ENCODE measurements around the gene MOV10L1. TPM values are rescaled to one million over a fixed set of nuclear protein-coding genes. Genes with fewer than 3 reads are reported as not detected.

The MOV10L1 gene
- total RNA-seq, 2 experiments from 2014 or later, result 0.22 to 1.1 TPM

- 0 out of 2 replicates have a peak, but pooled peaks cover 4% of the 10 kb centered on the region for H3K9me3 ChIP-seq (ENCODE audit: low read length)
- no TSS peak for BruUV-seq (replicated peaks)
- TF ChIP-seq EZH2phosphoT487 (IDR thresholded peaks at IDR 0.05; ENCODE audit: borderline replicate concordance, low read depth, low read length) (no peak), CTCF (conservative IDR thresholded peaks at IDR 0.05; ENCODE audit: low read length) (no peak)
- DNase-seq (ENCODE audit: low spot score), result no peak
- POLR2A ChIA-PET, result no interaction called here
- H3K36me3 ChIP-seq (ENCODE audit: insufficient read depth, low read length), result no peaks in the 10 kb centered on the region
- peaks cover 3% of the 10 kb centered on the region for H3K4me1 ChIP-seq (ENCODE audit: insufficient read depth, low read length, poor library complexity, severe bottlenecking)
- no peaks in the 10 kb centered on the region for H3K79me2 ChIP-seq (ENCODE audit: insufficient read depth, low read depth, low read length)
- H2AFZ ChIP-seq (ENCODE audit: low read length), result no peak overlapping the region
- no peaks in the 10 kb centered on the region for H4K20me1 ChIP-seq (ENCODE audit: insufficient read depth, low read length)
- H3K9me2 ChIP-seq (ENCODE audit: insufficient read depth, low read length), result no peaks in the 10 kb centered on the region
- no peak overlapping the region for H3K27ac ChIP-seq (ENCODE audit: low read depth, low read length, poor library complexity, severe bottlenecking)
- intact Hi-C loops (cut with micrococcal nuclease; ENCODE audit: unreplicated experiment), result no loop called here
- no peak overlapping the region for H3K4me3 ChIP-seq (ENCODE audit: low read depth, low read length, poor library complexity, severe bottlenecking)
- CTCF ChIA-PET (ENCODE audit: unreplicated experiment), result no interaction called here
- H3K4me2 ChIP-seq (ENCODE audit: low read length), result no peak overlapping the region
Observed at GRCh38 chr22:50048836-50049235, 41.0 kb upstream of the MOV10L1 start.

DNA sequence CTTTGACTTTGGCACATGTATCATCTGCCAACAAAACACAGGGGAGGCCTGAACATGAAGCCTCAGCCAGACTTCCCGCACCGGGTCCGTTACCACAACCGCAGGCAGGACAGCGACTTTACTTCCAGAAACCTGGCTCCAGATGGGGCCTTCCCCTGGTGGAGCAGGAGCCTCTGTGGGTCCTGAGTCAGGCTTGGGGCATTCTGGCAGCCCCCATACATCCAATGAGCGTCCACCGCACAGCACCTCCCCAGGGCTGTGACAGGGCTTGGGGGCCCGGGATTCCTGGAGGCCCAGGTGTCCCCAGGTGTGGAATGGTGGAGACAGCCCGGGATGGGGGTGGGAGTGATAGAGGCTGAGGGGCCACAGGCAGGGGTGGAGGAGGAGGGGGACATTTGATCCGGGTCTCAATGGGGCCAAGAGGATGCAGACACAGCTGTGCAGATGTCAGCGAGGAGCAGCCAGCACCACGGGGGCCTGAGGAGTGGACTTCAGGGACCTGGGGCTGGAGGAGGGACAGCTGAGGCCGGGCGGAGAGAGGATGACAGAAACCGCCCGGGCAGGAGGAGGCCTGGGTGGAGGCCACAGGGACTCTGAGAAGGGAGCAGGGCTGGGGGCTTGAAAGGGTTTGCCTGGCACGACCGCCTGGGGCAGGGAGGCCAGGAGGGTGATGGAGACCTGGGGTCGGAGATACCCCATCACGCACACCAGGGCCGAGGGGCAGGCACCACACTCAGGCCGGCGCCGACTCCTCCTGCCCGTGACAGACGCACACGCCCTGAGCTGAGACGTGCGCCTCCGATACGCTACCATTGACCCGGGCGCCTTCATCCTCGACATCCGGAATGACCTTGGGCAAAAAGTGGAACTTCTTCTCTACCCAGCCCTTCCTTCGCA lies 40.3 kb upstream of the MOV10L1 start:
- Histone ChIP-seq H3K4me2 (ENCODE audit: low read length) (no peak overlapping the region), H3K4me1 (ENCODE audit: insufficient read depth, low read length, poor library complexity, severe bottlenecking) (peaks cover 10% of the 10 kb centered on the region), H3K9me3 (ENCODE audit: low read length) (0 out of 2 replicates have a peak, but pooled peaks cover 4% of the 10 kb centered on the region), H3K9me2 (ENCODE audit: insufficient read depth, low read length) (no peaks in the 10 kb centered on the region), H3K79me2 (ENCODE audit: insufficient read depth, low read depth, low read length) (no peaks in the 10 kb centered on the region), H3K36me3 (ENCODE audit: insufficient read depth, low read length) (no peaks in the 10 kb centered on the region), H3K27ac (ENCODE audit: low read depth, low read length, poor library complexity, severe bottlenecking) (no peak overlapping the region), H4K20me1 (ENCODE audit: insufficient read depth, low read length) (no peaks in the 10 kb centered on the region), H2AFZ (ENCODE audit: low read length) (no peak overlapping the region), H3K4me3 (ENCODE audit: low read depth, low read length, poor library complexity, severe bottlenecking) (no peak overlapping the region)
- POLR2A ChIA-PET, result no interaction called here
- intact Hi-C loops (cut with micrococcal nuclease; ENCODE audit: unreplicated experiment), result no loop called here
- CTCF ChIA-PET (ENCODE audit: unreplicated experiment), result no interaction called here
- no TSS peak for BruUV-seq (replicated peaks)
- TF ChIP-seq CTCF (conservative IDR thresholded peaks at IDR 0.05; ENCODE audit: low read length) (no peak), EZH2phosphoT487 (IDR thresholded peaks at IDR 0.05; ENCODE audit: borderline replicate concordance, low read depth, low read length) (no peak)
- DNase-seq (ENCODE audit: low spot score), result no peak

DNA sequence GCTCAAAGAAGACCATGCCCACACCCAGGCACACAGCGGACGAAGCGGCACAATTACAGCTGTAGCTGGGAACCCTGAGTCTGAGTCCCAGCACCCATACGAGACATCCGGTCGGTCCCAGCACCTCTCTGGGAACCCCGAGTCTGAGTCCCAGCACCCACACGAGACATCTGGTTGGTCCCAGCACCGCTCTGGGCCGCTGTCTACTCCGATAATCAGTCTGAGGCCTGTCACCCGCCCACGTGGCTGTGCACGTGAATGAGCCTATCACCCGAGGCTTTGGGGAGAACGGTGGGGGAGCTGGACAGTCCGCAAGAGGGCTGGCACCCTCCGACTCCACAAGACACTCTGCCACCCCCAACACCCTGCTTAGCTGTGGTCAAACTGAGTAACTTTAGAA lies 37.9 kb upstream of the MOV10L1 start:
- POLR2A ChIA-PET, result no interaction called here
- H3K4me1 ChIP-seq (ENCODE audit: insufficient read depth, low read length, poor library complexity, severe bottlenecking), result peaks cover 34% of the 10 kb centered on the region
- H3K4me3 ChIP-seq (ENCODE audit: low read depth, low read length, poor library complexity, severe bottlenecking), result no peak overlapping the region
- no TSS peak for BruUV-seq (replicated peaks)
- no peak overlapping the region for H3K27ac ChIP-seq (ENCODE audit: low read depth, low read length, poor library complexity, severe bottlenecking)
- H3K9me2 ChIP-seq (ENCODE audit: insufficient read depth, low read length), result no peaks in the 10 kb centered on the region
- H3K36me3 ChIP-seq (ENCODE audit: insufficient read depth, low read length), result no peaks in the 10 kb centered on the region
- intact Hi-C loops (cut with micrococcal nuclease; ENCODE audit: unreplicated experiment), result no loop called here
- H3K79me2 ChIP-seq (ENCODE audit: insufficient read depth, low read depth, low read length), result no peaks in the 10 kb centered on the region
- no peak for DNase-seq (ENCODE audit: low spot score)
- H3K9me3 ChIP-seq (ENCODE audit: low read length), result 0 out of 2 replicates have a peak, but pooled peaks cover 4% of the 10 kb centered on the region
- no peak for TF ChIP-seq CTCF (conservative IDR thresholded peaks at IDR 0.05; ENCODE audit: low read length)
- no peak for TF ChIP-seq EZH2phosphoT487 (IDR thresholded peaks at IDR 0.05; ENCODE audit: borderline replicate concordance, low read depth, low read length)
- H4K20me1 ChIP-seq (ENCODE audit: insufficient read depth, low read length), result no peaks in the 10 kb centered on the region
- no peak overlapping the region for H3K4me2 ChIP-seq (ENCODE audit: low read length)
- no peak overlapping the region for H2AFZ ChIP-seq (ENCODE audit: low read length)
- CTCF ChIA-PET (ENCODE audit: unreplicated experiment), result no interaction called here
